OCI-LY1 (cell line): ENCODE measurements around the gene LPAR1.
"Not testable (repeated sequence)": the region's sequence is repeated elsewhere in the genome, so short reads cannot be mapped to it uniquely, and the experiment has no call there.

Source experiments
- H2AFZ ChIP-seq: fragments of 200-600 bp; sonication (generic), shearing (Covaris generic); 2 replicates; pipeline ENCODE4 v1.6.0; 2014; ENCODE audit warnings: antibody characterized with exemption, mild to moderate bottlenecking, low read length
- H3F3A ChIP-seq: fragments of 200-600 bp; sonication (generic), shearing (Covaris generic); 2 replicates; pipeline ENCODE4 v1.6.0; 2014; ENCODE audit warnings: mild to moderate bottlenecking, antibody characterized with exemption, low read length, moderate library complexity; ENCODE audit not compliant: insufficient read depth
- H3K27ac ChIP-seq: fragments of 200-600 bp; sonication (generic); 2 replicates; pipeline ENCODE4 v1.5.1; 2014; ENCODE audit warnings: low read length, mixed run types, mild to moderate bottlenecking, low read depth; ENCODE audit not compliant: poor library complexity, severe bottlenecking
- H3K27me3 ChIP-seq: fragments of 200-600 bp; sonication (generic); 2 replicates; pipeline ENCODE4 v1.6.0; 2014; ENCODE audit warnings: antibody characterized with exemption, mild to moderate bottlenecking, low read length, moderate library complexity; ENCODE audit not compliant: insufficient read depth
- H3K36me3 ChIP-seq: fragments of 200-600 bp; sonication (generic); 2 replicates; pipeline ENCODE4 v1.6.1; 2014; ENCODE audit warnings: mild to moderate bottlenecking, antibody characterized with exemption, low read length, moderate library complexity, mixed read lengths; ENCODE audit not compliant: insufficient read depth
- H3K4me1 ChIP-seq: fragments of 200-600 bp; sonication (generic); 2 replicates; pipeline ENCODE4 v1.5.1; 2014; ENCODE audit warnings: mild to moderate bottlenecking, low read length, moderate library complexity; ENCODE audit not compliant: insufficient read depth, severe bottlenecking
- H3K4me2 ChIP-seq: fragments of 200-600 bp; sonication (generic), shearing (Covaris generic); 2 replicates; pipeline ENCODE4 v1.6.1; 2014; ENCODE audit warnings: low read length
- H3K4me3 ChIP-seq: fragments of 200-600 bp; sonication (generic); 2 replicates; pipeline ENCODE4 v1.5.1; 2014; ENCODE audit warnings: low read length, low read depth, mild to moderate bottlenecking, mixed read lengths; ENCODE audit not compliant: poor library complexity, severe bottlenecking
- H3K79me2 ChIP-seq: fragments of 200-600 bp; shearing (Covaris generic); 2 replicates; pipeline ENCODE4 v1.6.1; 2016; ENCODE audit warnings: mixed run types, low read length, mixed read lengths; ENCODE audit not compliant: insufficient read depth
- H3K9ac ChIP-seq: fragments of 200-600 bp; sonication (generic), shearing (Covaris generic); 2 replicates; pipeline ENCODE4 v1.6.1; 2014; ENCODE audit warnings: mild to moderate bottlenecking, low read length, mixed read lengths
- H3K9me2 ChIP-seq: fragments of 200-600 bp; sonication (generic), shearing (Covaris generic); 2 replicates; pipeline ENCODE4 v1.6.1; 2014; ENCODE audit warnings: low read depth, mild to moderate bottlenecking, low read length, mixed read lengths
- H3K9me3 ChIP-seq: fragments of 200-600 bp; shearing (Covaris generic); 2 replicates; pipeline ENCODE4 v1.6.1; 2014; ENCODE audit warnings: low read length, mixed read lengths
- H4K20me1 ChIP-seq: fragments of 200-600 bp; sonication (generic), shearing (Covaris generic); 2 replicates; pipeline ENCODE4 v1.6.0; 2016; ENCODE audit warnings: mild to moderate bottlenecking, low read length; ENCODE audit not compliant: insufficient read depth
- CTCF ChIP-seq: fragments of 200-600 bp; sonication (generic), shearing (Covaris generic); IDR thresholded peaks from 2 replicates; pipeline ENCODE4 v1.5.1; 2017; ENCODE audit warnings: mild to moderate bottlenecking, antibody characterized with exemption, low read length, moderate library complexity, mixed read lengths
- EZH2 ChIP-seq: fragments of 200-600 bp; sonication (generic), shearing (Covaris generic); IDR thresholded peaks from 2 replicates; pipeline ENCODE4 v1.8.0; 2017; ENCODE audit warnings: borderline replicate concordance, mixed run types, mild to moderate bottlenecking, antibody characterized with exemption, low read length, moderate library complexity, mixed read lengths

The LPAR1 gene

GRCh38 chr9:110825950-110826349, 212.3 kb downstream of the LPAR1 start:
- Histone ChIP-seq H3K27ac (no peak overlapping the region), H3F3A (no peaks in the 10 kb centered on the region), H3K4me1 (no peaks in the 10 kb centered on the region), H3K79me2 (no peaks in the 10 kb centered on the region), H3K36me3 (no peaks in the 10 kb centered on the region), H3K4me3 (no peak overlapping the region), H3K9ac (no peak overlapping the region), H4K20me1 (no peaks in the 10 kb centered on the region), H3K9me3 (no peaks in the 10 kb centered on the region), H2AFZ (no peak overlapping the region), H3K27me3 (no peaks in the 10 kb centered on the region), H3K4me2 (no peak overlapping the region), H3K9me2 (no peaks in the 10 kb centered on the region)
- TF ChIP-seq EZH2 (no peak), CTCF (no peak)

DNA sequence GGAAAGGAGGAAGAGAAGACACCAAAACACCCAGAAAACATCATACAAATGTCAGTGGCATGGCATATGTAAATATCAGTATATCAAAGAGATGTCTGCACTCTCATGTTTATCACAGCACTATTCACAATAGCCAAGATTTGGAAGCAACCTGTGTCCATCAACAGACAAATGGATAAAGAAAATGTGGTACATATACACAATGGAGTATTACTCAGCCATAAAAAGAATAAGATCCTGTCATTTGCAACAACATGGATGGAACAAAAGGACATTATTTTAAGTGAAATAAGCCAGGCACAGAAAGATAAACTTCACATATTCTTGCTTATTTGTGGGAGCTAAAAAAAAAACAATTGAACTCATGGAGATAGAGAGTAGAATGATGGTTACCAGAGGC, 213.1 kb downstream of the LPAR1 start:
- not testable (repeated sequence) for H3K9me2 ChIP-seq, H3K4me1 ChIP-seq, H3K9ac ChIP-seq, H3K27me3 ChIP-seq, H3K9me3 ChIP-seq, H3K4me3 ChIP-seq, H3K4me2 ChIP-seq, H3K79me2 ChIP-seq, H2AFZ ChIP-seq, H4K20me1 ChIP-seq, H3K27ac ChIP-seq, H3F3A ChIP-seq, H3K36me3 ChIP-seq
